HepG2 (cell line): ENCODE measurements around the gene SYS1. TPM values are rescaled to one million over a fixed set of nuclear protein-coding genes. Genes with fewer than 3 reads are reported as not detected.

Experiments
- CCAR2 ChIP-seq: fragments of 200-400 bp; formaldehyde crosslinking; optimal IDR thresholded peaks from 2 replicates; pipeline ENCODE3; 2018; ENCODE audit warnings: low read depth, mild to moderate bottlenecking, low read length, moderate library complexity
- DNMT3B ChIP-seq: conservative IDR thresholded peaks from 2 replicates; pipeline ENCODE4 v1.6.1; 2016; ENCODE audit warnings: missing biosample characterization, control low read depth
- HNRNPL ChIP-seq: fragments of 200-400 bp; formaldehyde crosslinking; IDR thresholded peaks from 2 replicates; pipeline ENCODE4 v1.6.1; 2017; ENCODE audit warnings: mild to moderate bottlenecking, low read depth, low read length
- HOXA5 ChIP-seq: sonication (generic); formaldehyde crosslinking; IDR thresholded peaks from 2 replicates; pipeline ENCODE4 v1.4.0; 2020; ENCODE audit warnings: missing genetic modification reagents
- KDM1A ChIP-seq: IDR thresholded peaks from 2 replicates; pipeline ENCODE4 v1.6.1; 2016; ENCODE audit warnings: missing compliant biosample characterization
- KDM6A ChIP-seq: IDR thresholded peaks from 2 replicates; pipeline ENCODE4 v1.6.1; 2016; ENCODE audit warnings: low read depth
- LCORL ChIP-seq, 2 experiments: fragments of 450-650 bp in 1 of 2; sonication (generic) in 1 of 2; formaldehyde crosslinking in 1 of 2; IDR thresholded peaks; 2 replicates each; pipeline versions ENCODE4 v1.5.0 to v1.6.1; 2017 to 2020; ENCODE audit warnings: antibody characterized with exemption in 1 of 2, missing genetic modification reagents in 1 of 2
- NFYB ChIP-seq: sonication (generic); formaldehyde crosslinking; IDR thresholded peaks from 2 replicates; pipeline ENCODE4 v1.4.0; 2020; ENCODE audit warnings: missing genetic modification reagents
- PCBP1 ChIP-seq: fragments of 200-400 bp; formaldehyde crosslinking; IDR thresholded peaks from 2 replicates; pipeline ENCODE4 v1.6.1; 2017; ENCODE audit warnings: mild to moderate bottlenecking, low read depth, low read length, borderline replicate concordance
- SKI ChIP-seq: fragments of 450-650 bp; IDR thresholded peaks from one replicate; pipeline ENCODE4 v1.6.1; 2018; ENCODE audit warnings: mild to moderate bottlenecking; ENCODE audit not compliant: partially characterized antibody
- U2AF2 ChIP-seq: fragments of 200-400 bp; formaldehyde crosslinking; IDR thresholded peaks from 2 replicates; pipeline ENCODE4 v1.6.1; 2017; ENCODE audit warnings: low read depth, mild to moderate bottlenecking, low read length
- USF2 ChIP-seq, 2 experiments: sonication (generic) in 1 of 2; formaldehyde crosslinking in 1 of 2; IDR thresholded peaks; 2 replicates each; pipeline versions ENCODE4 v1.5.1 to v1.6.1; 2011 to 2020; ENCODE audit warnings: borderline replicate concordance in 1 of 2, low read depth in 1 of 2, low read length in 1 of 2, mild to moderate bottlenecking in 1 of 2, missing genetic modification reagents in 1 of 2, moderate library complexity in 1 of 2
- XBP1 ChIP-seq: sonication (generic); formaldehyde crosslinking; IDR thresholded peaks from 2 replicates; pipeline ENCODE4 v1.5.0; 2020; ENCODE audit warnings: missing genetic modification reagents
- ZNF337 ChIP-seq: sonication (generic); formaldehyde crosslinking; IDR thresholded peaks from 2 replicates; pipeline ENCODE4 v1.5.1; 2020; ENCODE audit warnings: missing genetic modification reagents, low read depth, mild to moderate bottlenecking, borderline replicate concordance
- ZNF44 ChIP-seq: sonication (generic); formaldehyde crosslinking; IDR thresholded peaks from 2 replicates; pipeline ENCODE4 v1.5.1; 2020; ENCODE audit warnings: mild to moderate bottlenecking, missing genetic modification reagents
- ZNF512 ChIP-seq: sonication (generic); formaldehyde crosslinking; IDR thresholded peaks from 2 replicates; pipeline ENCODE4 v1.4.0; 2020; ENCODE audit warnings: mild to moderate bottlenecking, missing genetic modification reagents
- ZNF530 ChIP-seq: sonication (generic); formaldehyde crosslinking; IDR thresholded peaks from 2 replicates; pipeline ENCODE4 v1.5.0; 2020; ENCODE audit warnings: low read depth, mild to moderate bottlenecking, missing genetic modification reagents
- polyA plus RNA-seq, 8 experiments: library from polyadenylated mRNA; depleted of rRNA in 3 of 8; stranded (reverse) in 7 of 8; unstranded in 1 of 8; fragments of >200 nt; fragmentation: Illumina TruSeq in 4 of 8; extraction: Trizol in 4 of 8; gene quantifications; 2 replicates each; pipeline versions ENCODE4 v1.2.1 to v1.2.3, GENCODE V29; 2011 to 2016; ENCODE audit warnings: low read depth in 4 of 8, missing spikeins in 1 of 8, mixed read lengths in 1 of 8; ENCODE audit not compliant: insufficient read depth in 1 of 8
- total RNA-seq, 5 experiments: library from RNA; depleted of rRNA; stranded (reverse); fragments of >200 nt; fragmentation: Illumina TruSeq; extraction: Trizol; gene quantifications; 2 replicates each; pipeline ENCODE4 v1.2.3, GENCODE V29; 2016; ENCODE audit warnings: low read depth in 1 of 5
- TF ChIP-seq, protein P1 (sequence below): IDR thresholded peaks from 2 replicates; pipeline ENCODE4 v1.6.1; 2012; ENCODE audit warnings: low read depth, low read length, improper control_type of control experiment
- TF ChIP-seq, protein P2 (sequence below): sonication (generic); formaldehyde crosslinking; IDR thresholded peaks from 2 replicates; pipeline ENCODE4 v1.4.0; 2020; ENCODE audit warnings: missing genetic modification reagents
- TF ChIP-seq, protein P3 (sequence below): sonication (generic); formaldehyde crosslinking; IDR thresholded peaks from 2 replicates; pipeline ENCODE4 v1.9.0; 2021; ENCODE audit warnings: missing genetic modification reagents, borderline replicate concordance

SYS1 gene
- total and polyA plus RNA-seq, 2 of the 13 experiments (the other 11 are each of a cell fraction or from before 2014, with no cell fraction given), result 38.3 to 65.6 TPM

GRCh38 chr20:45415822-45416637 is 53.1 kb downstream of the SYS1 start, which contains the start of gene PIGT (continued):
- TF ChIP-seq LCORL (IDR thresholded peaks at IDR 0.05), result no peak
- peak; percentile 76 for TF ChIP-seq LCORL (CRISPR knock-in tag; IDR thresholded peaks at IDR 0.05)
- peak; percentile 84; the same call in 1 of the 2 replicates for TF ChIP-seq ZNF44 (CRISPR knock-in tag)
- peak; percentile 76 for TF ChIP-seq HNRNPL
- TF ChIP-seq U2AF2, result no peak; the same call in 1 of the 2 replicates
- TF ChIP-seq, protein P1, sequence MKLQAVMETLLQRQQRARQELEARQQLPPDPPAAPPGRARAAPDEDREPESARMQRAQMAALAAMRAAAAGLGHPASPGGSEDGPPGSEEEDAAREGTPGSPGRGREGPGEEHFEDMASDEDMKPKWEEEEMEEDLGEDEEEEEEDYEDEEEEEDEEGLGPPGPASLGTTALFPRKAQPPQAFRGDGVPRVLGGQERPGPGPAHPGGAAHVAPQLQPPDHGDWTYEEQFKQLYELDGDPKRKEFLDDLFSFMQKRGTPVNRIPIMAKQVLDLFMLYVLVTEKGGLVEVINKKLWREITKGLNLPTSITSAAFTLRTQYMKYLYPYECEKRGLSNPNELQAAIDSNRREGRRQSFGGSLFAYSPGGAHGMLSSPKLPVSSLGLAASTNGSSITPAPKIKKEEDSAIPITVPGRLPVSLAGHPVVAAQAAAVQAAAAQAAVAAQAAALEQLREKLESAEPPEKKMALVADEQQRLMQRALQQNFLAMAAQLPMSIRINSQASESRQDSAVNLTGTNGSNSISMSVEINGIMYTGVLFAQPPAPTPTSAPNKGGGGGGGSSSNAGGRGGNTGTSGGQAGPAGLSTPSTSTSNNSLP, result no peak
- peak; percentile 99 for TF ChIP-seq NFYB (CRISPR knock-in tag)
- peak; percentile 89 for TF ChIP-seq XBP1
- peak; percentile 52; the same call in 1 of the 2 replicates for TF ChIP-seq ZNF512
- peak; percentile 95 for TF ChIP-seq ZNF337 (CRISPR knock-in tag)
- no peak for TF ChIP-seq USF2 (IDR thresholded peaks at IDR 0.05; ENCODE audit: low read depth, low read length)
- peak; percentile 33; the same call in 1 of the 2 replicates for TF ChIP-seq USF2 (CRISPR knock-in tag; IDR thresholded peaks at IDR 0.05; ENCODE audit: borderline replicate concordance)
- TF ChIP-seq CCAR2, result no peak
- TF ChIP-seq, protein P2, sequence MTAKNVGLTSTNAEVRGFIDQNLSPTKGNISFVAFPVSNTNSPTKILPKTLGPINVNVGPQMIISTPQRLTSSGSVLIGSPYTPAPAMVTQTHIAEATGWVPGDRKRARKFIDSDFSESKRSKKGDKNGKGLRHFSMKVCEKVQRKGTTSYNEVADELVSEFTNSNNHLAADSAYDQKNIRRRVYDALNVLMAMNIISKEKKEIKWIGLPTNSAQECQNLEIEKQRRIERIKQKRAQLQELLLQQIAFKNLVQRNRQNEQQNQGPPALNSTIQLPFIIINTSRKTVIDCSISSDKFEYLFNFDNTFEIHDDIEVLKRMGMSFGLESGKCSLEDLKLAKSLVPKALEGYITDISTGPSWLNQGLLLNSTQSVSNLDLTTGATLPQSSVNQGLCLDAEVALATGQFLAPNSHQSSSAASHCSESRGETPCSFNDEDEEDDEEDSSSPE (CRISPR knock-in tag), result peak; percentile 84
- no peak for TF ChIP-seq KDM1A (CRISPR knock-in tag)
- TF ChIP-seq, protein P3, sequence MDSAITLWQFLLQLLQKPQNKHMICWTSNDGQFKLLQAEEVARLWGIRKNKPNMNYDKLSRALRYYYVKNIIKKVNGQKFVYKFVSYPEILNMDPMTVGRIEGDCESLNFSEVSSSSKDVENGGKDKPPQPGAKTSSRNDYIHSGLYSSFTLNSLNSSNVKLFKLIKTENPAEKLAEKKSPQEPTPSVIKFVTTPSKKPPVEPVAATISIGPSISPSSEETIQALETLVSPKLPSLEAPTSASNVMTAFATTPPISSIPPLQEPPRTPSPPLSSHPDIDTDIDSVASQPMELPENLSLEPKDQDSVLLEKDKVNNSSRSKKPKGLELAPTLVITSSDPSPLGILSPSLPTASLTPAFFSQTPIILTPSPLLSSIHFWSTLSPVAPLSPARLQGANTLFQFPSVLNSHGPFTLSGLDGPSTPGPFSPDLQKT (CRISPR knock-in tag), result peak; percentile 73; the same call in 1 of the 2 replicates
- 0 out of 2 replicates have a peak, but pooled peaks have one; percentile 14 for TF ChIP-seq KDM6A (CRISPR knock-in tag)
- TF ChIP-seq PCBP1, result peak; percentile 98
- peak; percentile 97 for TF ChIP-seq HOXA5
- TF ChIP-seq DNMT3B (CRISPR knock-in tag), result peak; percentile 24; the same call in 1 of the 2 replicates
- TF ChIP-seq SKI, result no peak
- no peak; the same call in 1 of the 2 replicates for TF ChIP-seq ZNF530
